HUES64 (cell line): ENCODE measurements around the gene ZDHHC14.

Source experiments
- H3K27ac ChIP-seq: 2 replicates; pipeline ENCODE4 v1.7.0; 2013; ENCODE audit warnings: low read depth, low read length, inconsistent platforms
- H3K27me3 ChIP-seq: 2 replicates; pipeline ENCODE4 v1.6.1; 2013; ENCODE audit warnings: mild to moderate bottlenecking, low read length; ENCODE audit not compliant: insufficient read depth
- H3K36me3 ChIP-seq: 2 replicates; pipeline ENCODE4 v1.6.1; 2013; ENCODE audit warnings: mild to moderate bottlenecking, low read length; ENCODE audit not compliant: insufficient read depth
- H3K4me1 ChIP-seq: 2 replicates; pipeline ENCODE4 v1.6.1; 2013; ENCODE audit warnings: mild to moderate bottlenecking, low read length, moderate library complexity; ENCODE audit not compliant: insufficient read depth
- H3K4me3 ChIP-seq: 2 replicates; pipeline ENCODE4 v1.5.1; 2013; ENCODE audit warnings: mild to moderate bottlenecking, low read length, moderate library complexity
- H3K9ac ChIP-seq: 2 replicates; pipeline ENCODE4 v1.6.1; 2013; ENCODE audit warnings: mild to moderate bottlenecking, low read depth, low read length
- H3K9me3 ChIP-seq: 2 replicates; pipeline ENCODE4 v1.6.1; 2013; ENCODE audit warnings: low read depth, low read length; ENCODE audit not compliant: insufficient read depth
- WGBS: fragments of 150-250, 120-280 bp; methylation state at CpG from one replicate; pipeline ENCODE4 v1.1.7; 2013; ENCODE audit warnings: missing lambda C conversion rate; 5-methylcytosine and 5-hydroxymethylcytosine counted together

Gene ZDHHC14

GRCh38 chr6:157531169-157531985, 150.4 kb downstream of the ZDHHC14 start:
- Histone ChIP-seq H3K27ac (no peak overlapping the region), H3K4me3 (no peak overlapping the region), H3K9ac (0 out of 2 replicates have a peak overlapping the region, but pooled peaks have one; percentile 12), H3K36me3 (no peaks in the 10 kb centered on the region), H3K4me1 (peaks cover 57% of the 10 kb centered on the region), H3K27me3 (no peaks in the 10 kb centered on the region), H3K9me3 (no peaks in the 10 kb centered on the region)
- WGBS, result 78% methylated on average over 25 of the region's 25 CpGs

- no peak overlapping the region for H3K4me3 ChIP-seq
- H3K4me1 ChIP-seq, result peaks cover 57% of the 10 kb centered on the region
- H3K9ac ChIP-seq, result no peak overlapping the region
- H3K36me3 ChIP-seq, result no peaks in the 10 kb centered on the region
- 85% methylated on average over 3 of the region's 3 CpGs for WGBS
- H3K27ac ChIP-seq, result no peak overlapping the region
- no peaks in the 10 kb centered on the region for H3K9me3 ChIP-seq
- H3K27me3 ChIP-seq, result no peaks in the 10 kb centered on the region
Measured at GRCh38 chr6:157531986-157532365, 151.0 kb downstream of the ZDHHC14 start.

GRCh38 chr6:157533048-157533871, 152.3 kb downstream of the ZDHHC14 start:
- 30% methylated on average over 8 of the region's 9 CpGs for WGBS
- no peak overlapping the region for H3K9ac ChIP-seq
- H3K36me3 ChIP-seq, result no peaks in the 10 kb centered on the region
- H3K27me3 ChIP-seq, result no peaks in the 10 kb centered on the region
- H3K27ac ChIP-seq, result no peak overlapping the region
- H3K4me1 ChIP-seq, result peaks cover 57% of the 10 kb centered on the region
- no peaks in the 10 kb centered on the region for H3K9me3 ChIP-seq
- no peak overlapping the region for H3K4me3 ChIP-seq

- Histone ChIP-seq H3K9me3 (no peaks in the 10 kb centered on the region), H3K4me1 (peaks cover 57% of the 10 kb centered on the region), H3K4me3 (no peak overlapping the region), H3K36me3 (no peaks in the 10 kb centered on the region), H3K9ac (no peak overlapping the region), H3K27me3 (no peaks in the 10 kb centered on the region), H3K27ac (no peak overlapping the region)
- 95% methylated on average over 8 of the region's 8 CpGs for WGBS
Measured at GRCh38 chr6:157534134-157534871, 153.3 kb downstream of the ZDHHC14 start.

DNA sequence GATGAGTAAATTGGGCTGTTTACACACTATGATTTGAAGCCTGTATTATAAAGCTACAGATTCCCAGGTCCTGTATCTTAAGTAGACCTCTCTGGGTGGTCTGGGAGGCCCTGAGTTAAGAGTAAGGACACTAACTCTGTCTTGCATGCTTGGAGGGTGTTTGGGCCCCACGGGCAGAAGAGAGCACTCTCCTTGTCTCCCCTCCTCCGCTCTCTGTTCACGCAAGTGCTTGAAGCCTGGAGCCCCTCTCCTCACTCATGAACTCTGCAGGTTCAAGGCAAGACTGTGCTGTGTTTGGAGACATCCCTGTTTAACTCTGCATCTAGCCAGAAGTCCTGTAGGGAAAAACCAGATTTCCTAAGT, 154.0 kb downstream of the ZDHHC14 start:
- Histone ChIP-seq H3K4me1 (peaks cover 57% of the 10 kb centered on the region), H3K36me3 (no peaks in the 10 kb centered on the region), H3K27ac (no peak overlapping the region), H3K4me3 (no peak overlapping the region), H3K9me3 (no peaks in the 10 kb centered on the region), H3K9ac (no peak overlapping the region), H3K27me3 (no peaks in the 10 kb centered on the region)
- 53% methylated on average over 3 of the region's 3 CpGs for WGBS

GRCh38 chr6:157535340-157536222, 154.6 kb downstream of the ZDHHC14 start:
- Histone ChIP-seq H3K9ac (no peak overlapping the region), H3K4me1 (peaks cover 52% of the 10 kb centered on the region), H3K9me3 (no peaks in the 10 kb centered on the region), H3K36me3 (no peaks in the 10 kb centered on the region), H3K27me3 (no peaks in the 10 kb centered on the region), H3K27ac (no peak overlapping the region), H3K4me3 (no peak overlapping the region)
- WGBS, result 37% methylated on average over 13 of the region's 13 CpGs

GRCh38 chr6:157536223-157536545, 155.2 kb downstream of the ZDHHC14 start:
- H3K4me3 ChIP-seq, result no peak overlapping the region
- H3K9ac ChIP-seq, result no peak overlapping the region
- H3K27me3 ChIP-seq, result no peaks in the 10 kb centered on the region
- WGBS, result 69% methylated on average over 2 of the region's 2 CpGs
- peaks cover 46% of the 10 kb centered on the region for H3K4me1 ChIP-seq
- no peaks in the 10 kb centered on the region for H3K9me3 ChIP-seq
- no peaks in the 10 kb centered on the region for H3K36me3 ChIP-seq
- H3K27ac ChIP-seq, result no peak overlapping the region

- peaks cover 32% of the 10 kb centered on the region for H3K4me1 ChIP-seq
- WGBS, result 92% methylated on average over 2 of the region's 2 CpGs
- H3K9ac ChIP-seq, result no peak overlapping the region
- no peak overlapping the region for H3K27ac ChIP-seq
- no peaks in the 10 kb centered on the region for H3K9me3 ChIP-seq
- no peak overlapping the region for H3K4me3 ChIP-seq
- H3K27me3 ChIP-seq, result no peaks in the 10 kb centered on the region
- no peaks in the 10 kb centered on the region for H3K36me3 ChIP-seq
Measured at GRCh38 chr6:157537556-157537955, 156.6 kb downstream of the ZDHHC14 start.

- Histone ChIP-seq H3K36me3 (no peaks in the 10 kb centered on the region), H3K27me3 (no peaks in the 10 kb centered on the region), H3K4me1 (peaks cover 26% of the 10 kb centered on the region), H3K4me3 (no peak overlapping the region), H3K27ac (no peak overlapping the region), H3K9me3 (no peaks in the 10 kb centered on the region), H3K9ac (no peak overlapping the region)
- 80% methylated on average over 5 of the region's 5 CpGs for WGBS
Measured at GRCh38 chr6:157538168-157538567, 157.2 kb downstream of the ZDHHC14 start.

GRCh38 chr6:157538698-157539097, 157.7 kb downstream of the ZDHHC14 start:
- Histone ChIP-seq H3K4me3 (no peak overlapping the region), H3K4me1 (peaks cover 20% of the 10 kb centered on the region), H3K9me3 (no peaks in the 10 kb centered on the region), H3K27ac (no peak overlapping the region), H3K9ac (no peak overlapping the region), H3K36me3 (no peaks in the 10 kb centered on the region), H3K27me3 (no peaks in the 10 kb centered on the region)
- 92% methylated on average over 13 of the region's 13 CpGs for WGBS
